IMR-90 (cell line): ENCODE measurements around the gene RIPOR3. TPM values are rescaled to one million over a fixed set of nuclear protein-coding genes. Genes with fewer than 3 reads are reported as not detected.

ENCODE experiments used
- ATAC-seq: fragments of 200-7000 bp; cut with Tn5 transposase; 2 replicates; pipeline ENCODE4 v1.9.1; 2020; ENCODE audit warnings: low read depth, mild to moderate bottlenecking, moderate library complexity
- BruUV-seq: library from RNA; stranded (reverse); fragments of 400-500 nt; replicated peaks from 2 replicates; lab custom pipeline; 2021; lab: Mats Ljungman, UMichigan
- CTCF ChIA-PET: fragments of 300-600 bp; formaldehyde crosslinking; extraction: SDS; loops from one replicate; lab custom pipeline; 2021; ENCODE audit warnings: antibody characterized with exemption; lab: Yijun Ruan, JAX
- POLR2A ChIA-PET: fragments of 300-600 bp; sonication (Branson Sonifier 250); formaldehyde crosslinking; loops from one replicate; lab custom pipeline; 2022; ENCODE audit warnings: antibody characterized with exemption; ENCODE audit not compliant: unreplicated experiment; lab: Charles Lee
- DNase-seq: peaks from one replicate; pipeline ENCODE4 v3.0.0; 2013
- H2AFZ ChIP-seq: replicated peaks from 2 replicates; pipeline ENCODE3; 2013; ENCODE audit warnings: low read length, mild to moderate bottlenecking; ENCODE audit not compliant: poor library complexity
- H2AK5ac ChIP-seq: 2 replicates; pipeline ENCODE4 v1.6.1; 2013; ENCODE audit warnings: low read depth, low read length, inconsistent platforms
- H2AK9ac ChIP-seq: replicated peaks from 2 replicates; pipeline ENCODE3; 2013; ENCODE audit warnings: mild to moderate bottlenecking, low read depth, low read length, moderate library complexity; ENCODE audit not compliant: poor library complexity
- H2BK120ac ChIP-seq: 2 replicates; pipeline ENCODE4 v1.6.1; 2013; ENCODE audit warnings: low read depth, low read length, inconsistent platforms
- H2BK15ac ChIP-seq: 3 replicates; pipeline ENCODE4 v1.6.1; 2013; ENCODE audit warnings: low read depth, low read length, inconsistent platforms
- H2BK20ac ChIP-seq: 2 replicates; pipeline ENCODE4 v1.6.1; 2013; ENCODE audit warnings: low read depth, mild to moderate bottlenecking, inconsistent platforms, low read length, moderate library complexity
- H2BK5ac ChIP-seq: 2 replicates; pipeline ENCODE4 v1.6.1; 2013; ENCODE audit warnings: mild to moderate bottlenecking, low read depth, low read length, inconsistent platforms; ENCODE audit not compliant: poor library complexity, severe bottlenecking
- H3K14ac ChIP-seq: replicated peaks from 2 replicates; pipeline ENCODE4 v1.6.1; 2013; ENCODE audit warnings: low read depth, low read length, inconsistent platforms
- H3K18ac ChIP-seq: 2 replicates; pipeline ENCODE4 v1.6.1; 2013; ENCODE audit warnings: low read depth, low read length, control low read depth
- H3K23ac ChIP-seq: 2 replicates; pipeline ENCODE4 v1.6.1; 2013; ENCODE audit warnings: low read depth, low read length, inconsistent platforms
- H3K27ac ChIP-seq: 2 replicates; pipeline ENCODE4 v1.5.1; 2013; ENCODE audit warnings: mild to moderate bottlenecking, control low read depth, low read length; ENCODE audit not compliant: insufficient read depth
- H3K27me3 ChIP-seq: 2 replicates; pipeline ENCODE4 v1.6.1; 2013; ENCODE audit warnings: low read length; ENCODE audit not compliant: control insufficient read depth, insufficient read depth
- H3K36me3 ChIP-seq: 2 replicates; pipeline ENCODE4 v1.6.1; 2013; ENCODE audit warnings: low read length, mixed read lengths; ENCODE audit not compliant: control insufficient read depth, insufficient read depth
- H3K4ac ChIP-seq: 2 replicates; pipeline ENCODE4 v1.6.1; 2013; ENCODE audit warnings: low read depth, low read length, inconsistent platforms
- H3K4me1 ChIP-seq: 2 replicates; pipeline ENCODE4 v1.6.1; 2013; ENCODE audit warnings: low read length, mixed read lengths; ENCODE audit not compliant: control insufficient read depth, insufficient read depth
- H3K4me2 ChIP-seq: 2 replicates; pipeline ENCODE4 v1.6.1; 2013; ENCODE audit warnings: low read depth, mild to moderate bottlenecking, control low read depth, low read length, moderate library complexity
- H3K4me3 ChIP-seq: 2 replicates; pipeline ENCODE4 v1.5.1; 2013; ENCODE audit warnings: low read depth, mild to moderate bottlenecking, control low read depth, low read length, moderate library complexity; ENCODE audit not compliant: insufficient read depth
- H3K56ac ChIP-seq: 2 replicates; pipeline ENCODE4 v1.6.1; 2013; ENCODE audit warnings: low read length, inconsistent platforms; ENCODE audit not compliant: insufficient read depth; ENCODE audit errors: extremely low read depth
- H3K79me1 ChIP-seq, 2 experiments: 2 replicates each; pipeline ENCODE4 v1.6.1; 2013; ENCODE audit warnings: low read length in 2 of 2, inconsistent platforms in 1 of 2, low read depth in 1 of 2
- H3K9ac ChIP-seq: 2 replicates; pipeline ENCODE4 v1.6.1; 2013; ENCODE audit warnings: low read depth, low read length, control low read depth
- H3K9me1 ChIP-seq: 2 replicates; pipeline ENCODE4 v1.6.1; 2013; ENCODE audit warnings: low read length, inconsistent platforms; ENCODE audit not compliant: insufficient read depth
- H3K9me3 ChIP-seq: 2 replicates; pipeline ENCODE4 v1.6.1; 2013; ENCODE audit warnings: low read length; ENCODE audit not compliant: control insufficient read depth, insufficient read depth
- H4K20me1 ChIP-seq: 2 replicates; pipeline ENCODE4 v1.6.1; 2013; ENCODE audit warnings: low read length, inconsistent platforms; ENCODE audit not compliant: insufficient read depth
- H4K5ac ChIP-seq: 2 replicates; pipeline ENCODE4 v1.6.1; 2013; ENCODE audit warnings: mild to moderate bottlenecking, low read depth, low read length, control low read depth
- H4K8ac ChIP-seq, 2 experiments: 2 replicates each; pipeline ENCODE4 v1.6.1; 2013; ENCODE audit warnings: low read depth in 2 of 2, low read length in 2 of 2, control low read depth in 1 of 2, inconsistent platforms in 1 of 2
- H4K91ac ChIP-seq: 2 replicates; pipeline ENCODE4 v1.6.1; 2013; ENCODE audit warnings: low read depth, low read length, inconsistent platforms; ENCODE audit not compliant: insufficient read depth
- BHLHE40 ChIP-seq: fragments of 150-350 bp; IDR thresholded peaks from 2 replicates; pipeline ENCODE4 v1.6.1; 2016; ENCODE audit warnings: mild to moderate bottlenecking, low read depth, low read length
- CEBPB ChIP-seq: IDR thresholded peaks from 2 replicates; pipeline ENCODE4 v1.6.1; 2012; ENCODE audit warnings: low read depth, low read length, improper control_type of control experiment
- CHD1 ChIP-seq: IDR thresholded peaks from 2 replicates; pipeline ENCODE4 v1.6.1; 2012; ENCODE audit warnings: low read depth, low read length, improper control_type of control experiment
- MAFK ChIP-seq: IDR thresholded peaks from 2 replicates; pipeline ENCODE4 v1.6.1; 2012; ENCODE audit warnings: low read depth, low read length, improper control_type of control experiment
- MAZ ChIP-seq: IDR thresholded peaks from 2 replicates; pipeline ENCODE4 v1.6.1; 2012; ENCODE audit warnings: low read depth, mild to moderate bottlenecking, low read length, improper control_type of control experiment, moderate library complexity, borderline replicate concordance
- MXI1 ChIP-seq: IDR thresholded peaks from 2 replicates; pipeline ENCODE4 v1.6.1; 2012; ENCODE audit warnings: low read depth, mild to moderate bottlenecking, low read length, moderate library complexity, borderline replicate concordance
- NFE2L2 ChIP-seq: fragments of 150-350 bp; IDR thresholded peaks from 2 replicates; pipeline ENCODE4 v1.6.1; 2016; ENCODE audit warnings: low read depth, mild to moderate bottlenecking, low read length
- POLR2A ChIP-seq: IDR thresholded peaks from 2 replicates; pipeline ENCODE4 v1.6.1; 2012; ENCODE audit warnings: mild to moderate bottlenecking, low read depth, low read length
- RCOR1 ChIP-seq: IDR thresholded peaks from 2 replicates; pipeline ENCODE4 v1.6.1; 2012; ENCODE audit warnings: mild to moderate bottlenecking, low read length, improper control_type of control experiment; ENCODE audit not compliant: insufficient replicate concordance
- RFX5 ChIP-seq: IDR thresholded peaks from 2 replicates; pipeline ENCODE4 v1.8.0; 2012; ENCODE audit warnings: low read depth, mild to moderate bottlenecking, low read length, moderate library complexity
- USF2 ChIP-seq: fragments of 150-350 bp; IDR thresholded peaks from 2 replicates; pipeline ENCODE4 v1.6.1; 2017; ENCODE audit warnings: mild to moderate bottlenecking, antibody characterized with exemption, low read length, low read depth
- WGBS, 2 experiments: methylation state at CpG; one replicate each; pipeline versions ENCODE4 v1.1.5 to v1.1.7; 2013; ENCODE audit warnings: missing lambda C conversion rate in 2 of 2; ENCODE audit not compliant: insufficient read length in 1 of 2; ENCODE audit errors: extremely low coverage in 2 of 2; 5-methylcytosine and 5-hydroxymethylcytosine counted together
- dilution Hi-C: fragments of 300-500 bp; cut with HindIII; formaldehyde crosslinking; loops from one replicate; pipeline ENCODE4 v1.14.3; 2018; ENCODE audit warnings: low sequenced_read_pairs; ENCODE audit not compliant: unreplicated experiment
- in situ Hi-C: fragments of 300-500 bp; cut with MboI; formaldehyde crosslinking; loops from 3 replicates; pipeline ENCODE4 v1.14.3; 2019; ENCODE audit warnings: low sequenced_read_pairs, inconsistent platforms, mixed read lengths
- intact Hi-C: fragments of 100-400 bp; cut with micrococcal nuclease; formaldehyde crosslinking; loops from 2 replicates; pipeline ENCODE4 v1.10.0; 2022
- polyA plus RNA-seq, 3 experiments: library from polyadenylated mRNA; depleted of rRNA; stranded (reverse); fragments of >200 nt; gene quantifications; 2 replicates each; pipeline ENCODE4 v1.2.3, GENCODE V29; 2012; ENCODE audit warnings: low replicate concordance in 1 of 3
- total RNA-seq: library from RNA; depleted of rRNA; stranded (reverse); fragments of >200 nt; gene quantifications from 2 replicates; pipeline ENCODE4 v1.2.3, GENCODE V29; 2012
- TF ChIP-seq, protein P1 (sequence below): conservative IDR thresholded peaks from 2 replicates; pipeline ENCODE4 v1.5.1; 2012; ENCODE audit warnings: mild to moderate bottlenecking, low read depth, low read length, improper control_type of control experiment
- TF ChIP-seq, protein P2 (sequence below): fragments of 150-350 bp; IDR thresholded peaks from 2 replicates; pipeline ENCODE4 v1.6.1; 2016; ENCODE audit warnings: low read depth, mild to moderate bottlenecking, low read length, moderate library complexity, borderline replicate concordance

Gene RIPOR3
- total and polyA plus RNA-seq, 2 of the 4 experiments (the other 2 are of a cell fraction): 0.54 to 1.7 TPM

- Histone ChIP-seq H2AK9ac (no peak overlapping the region), H3K18ac (no peak overlapping the region), H2BK20ac (peak overlapping the region; percentile 12; the same call in 1 of the 2 replicates), H3K79me1 (no peaks in the 10 kb centered on the region), H3K4ac (peak overlapping the region; percentile 17; the same call in 1 of the 2 replicates), H3K27ac (no peak overlapping the region), H4K20me1 (no peaks in the 10 kb centered on the region), H3K4me2 (no peak overlapping the region), H4K8ac (no peak overlapping the region), H2BK15ac (no peak overlapping the region; the same call in 2 of the 3 replicates), H2BK5ac (no peak overlapping the region), H2BK120ac (peak overlapping the region; percentile 29; the same call in 1 of the 2 replicates), H3K4me3 (no peak overlapping the region), H2AFZ (no peak overlapping the region), H3K27me3 (no peaks in the 10 kb centered on the region), H2AK5ac (no peak overlapping the region), H3K9ac (no peak overlapping the region), H3K9me1 (peaks cover 8% of the 10 kb centered on the region; the same call in 1 of the 2 replicates), H3K23ac (no peak overlapping the region), H3K36me3 (no peaks in the 10 kb centered on the region), H4K91ac (no peak overlapping the region), H3K4me1 (peaks cover 2% of the 10 kb centered on the region), H4K5ac (no peak overlapping the region), H3K14ac (no peak overlapping the region), H3K56ac (no peak overlapping the region), H3K9me3 (no peaks in the 10 kb centered on the region)
- WGBS, 2 experiments: 53% methylated on average over 5 of the region's 11 CpGs; no CpG with 5 or more reads in 1 of the 2 experiments
- ChIA-PET CTCF (interaction anchor here (0.7 kb wide), 1 partner anchor 594 kb away, joined by 3 read pairs; no protein-coding TSS in a partner anchor), POLR2A (no interaction called here)
- no TSS peak for BruUV-seq
- dilution Hi-C loops: no loop called here
- ATAC-seq: no peak
- intact Hi-C loops: no loop called here
- in situ Hi-C loops: no loop called here
- TF ChIP-seq RFX5 (no peak), MAFK (no peak), USF2 (no peak), CEBPB (no peak), POLR2A (no peak), BHLHE40 (no peak), MXI1 (no peak), MAZ (no peak), CHD1 (no peak), NFE2L2 (no peak), RCOR1 (no peak)
- TF ChIP-seq, protein P1, sequence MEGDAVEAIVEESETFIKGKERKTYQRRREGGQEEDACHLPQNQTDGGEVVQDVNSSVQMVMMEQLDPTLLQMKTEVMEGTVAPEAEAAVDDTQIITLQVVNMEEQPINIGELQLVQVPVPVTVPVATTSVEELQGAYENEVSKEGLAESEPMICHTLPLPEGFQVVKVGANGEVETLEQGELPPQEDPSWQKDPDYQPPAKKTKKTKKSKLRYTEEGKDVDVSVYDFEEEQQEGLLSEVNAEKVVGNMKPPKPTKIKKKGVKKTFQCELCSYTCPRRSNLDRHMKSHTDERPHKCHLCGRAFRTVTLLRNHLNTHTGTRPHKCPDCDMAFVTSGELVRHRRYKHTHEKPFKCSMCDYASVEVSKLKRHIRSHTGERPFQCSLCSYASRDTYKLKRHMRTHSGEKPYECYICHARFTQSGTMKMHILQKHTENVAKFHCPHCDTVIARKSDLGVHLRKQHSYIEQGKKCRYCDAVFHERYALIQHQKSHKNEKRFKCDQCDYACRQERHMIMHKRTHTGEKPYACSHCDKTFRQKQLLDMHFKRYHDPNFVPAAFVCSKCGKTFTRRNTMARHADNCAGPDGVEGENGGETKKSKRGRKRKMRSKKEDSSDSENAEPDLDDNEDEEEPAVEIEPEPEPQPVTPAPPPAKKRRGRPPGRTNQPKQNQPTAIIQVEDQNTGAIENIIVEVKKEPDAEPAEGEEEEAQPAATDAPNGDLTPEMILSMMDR: no peak
- TF ChIP-seq, protein P2, sequence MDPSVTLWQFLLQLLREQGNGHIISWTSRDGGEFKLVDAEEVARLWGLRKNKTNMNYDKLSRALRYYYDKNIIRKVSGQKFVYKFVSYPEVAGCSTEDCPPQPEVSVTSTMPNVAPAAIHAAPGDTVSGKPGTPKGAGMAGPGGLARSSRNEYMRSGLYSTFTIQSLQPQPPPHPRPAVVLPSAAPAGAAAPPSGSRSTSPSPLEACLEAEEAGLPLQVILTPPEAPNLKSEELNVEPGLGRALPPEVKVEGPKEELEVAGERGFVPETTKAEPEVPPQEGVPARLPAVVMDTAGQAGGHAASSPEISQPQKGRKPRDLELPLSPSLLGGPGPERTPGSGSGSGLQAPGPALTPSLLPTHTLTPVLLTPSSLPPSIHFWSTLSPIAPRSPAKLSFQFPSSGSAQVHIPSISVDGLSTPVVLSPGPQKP: no peak
- DNase-seq: no peak
These were observed 10.0 kb upstream of the RIPOR3 start for GRCh38 chr20:50701041-50701963.
